AG04450 (cell line): ENCODE results near the gene MYCBP. TPM values are rescaled to one million over a fixed set of nuclear protein-coding genes. Genes with fewer than 3 reads are reported as not detected.

Experiments
- CTCF ChIA-PET: fragments of 300-600, 350-600 bp; formaldehyde crosslinking; extraction: SDS; loops from one replicate; lab custom pipeline; 2022; ENCODE audit warnings: antibody characterized with exemption, inconsistent platforms; lab: Charles Lee
- POLR2A ChIA-PET: fragments of 350-600 bp; formaldehyde crosslinking; extraction: SDS; loops from one replicate; lab custom pipeline; 2021; ENCODE audit warnings: antibody characterized with exemption, inconsistent platforms; lab: Yijun Ruan, JAX
- DNase-seq: peaks from one replicate; pipeline ENCODE4 v3.0.0-alpha.2; 2011; ENCODE audit warnings: low read depth, low spot score
- H3K27ac ChIP-seq: one replicate; pipeline ENCODE4 v1.5.1; 2012; ENCODE audit warnings: low read depth, low read length, control low read depth
- H3K27me3 ChIP-seq: one replicate; pipeline ENCODE4 v1.6.0; 2012; ENCODE audit warnings: low read length; ENCODE audit not compliant: control insufficient read depth, insufficient read depth
- H3K4me3 ChIP-seq: 2 replicates; pipeline ENCODE4 v1.5.1; 2011; ENCODE audit warnings: mild to moderate bottlenecking, low read depth, low read length, control low read depth
- H3K9me3 ChIP-seq: 2 replicates; pipeline ENCODE4 v1.5.1; 2012; ENCODE audit warnings: low read length; ENCODE audit not compliant: control insufficient read depth, insufficient read depth
- CTCF ChIP-seq: IDR thresholded peaks from 2 replicates; pipeline ENCODE4 v1.5.1; 2011; ENCODE audit warnings: low read depth, low read length, control low read depth, inconsistent platforms
- polyA plus RNA-seq: library from polyadenylated mRNA; depleted of rRNA; stranded (reverse); fragments of >200 nt; gene quantifications from 2 replicates; pipeline ENCODE4 v1.2.3, GENCODE V29; 2011

Gene MYCBP
- polyA plus RNA-seq, 1 experiment: 17.3 TPM

DNA sequence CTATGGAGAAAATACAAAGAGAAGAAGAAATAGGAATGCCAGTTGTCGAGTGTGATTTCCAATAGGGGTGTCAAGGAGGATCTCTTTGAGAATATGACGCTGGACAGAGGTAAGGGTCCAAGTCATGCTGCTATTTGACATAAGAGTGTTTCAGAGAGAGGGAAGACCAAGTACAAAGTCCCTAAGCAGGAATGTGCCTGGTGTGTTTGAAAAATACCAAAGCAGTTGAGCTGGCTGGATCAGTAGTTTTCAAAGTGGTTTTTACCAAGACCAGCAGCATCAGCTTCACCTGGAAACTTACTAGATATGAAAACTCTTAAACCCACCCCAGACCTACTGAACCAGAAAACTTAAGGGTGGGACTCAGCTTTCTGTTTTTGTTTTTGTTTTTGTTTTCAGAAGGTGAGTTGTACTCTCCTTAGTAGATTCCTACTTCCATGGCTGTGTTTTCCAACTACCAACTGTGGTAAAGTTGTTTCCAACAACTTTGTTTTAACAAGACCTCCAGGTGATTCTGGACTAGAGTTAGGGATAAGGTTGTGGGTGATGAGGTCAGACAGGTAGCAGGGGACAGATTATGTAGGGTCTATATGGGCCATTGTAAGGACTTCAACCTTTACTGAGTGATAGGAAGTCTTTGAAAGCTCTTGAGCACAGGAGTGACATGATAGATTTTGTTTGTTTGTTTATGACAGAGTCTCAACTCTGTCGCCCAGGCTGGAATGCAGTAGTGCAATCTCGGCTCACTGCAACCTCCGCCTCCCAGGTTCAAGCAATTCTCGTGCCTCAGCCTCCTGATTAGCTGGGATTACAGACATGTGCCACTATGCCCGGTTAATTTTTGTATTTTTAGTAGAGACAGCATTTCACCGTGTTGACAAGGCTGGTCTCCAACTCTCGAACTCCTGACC lies 15.5 kb upstream of the MYCBP start:
- DNase-seq: no peak
- CTCF ChIA-PET: no interaction called here
- POLR2A ChIA-PET: no interaction called here
- Histone ChIP-seq H3K4me3 (no peak overlapping the region), H3K27ac (no peak overlapping the region), H3K9me3 (no peaks in the 10 kb centered on the region), H3K27me3 (no peaks in the 10 kb centered on the region)
- no peak for TF ChIP-seq CTCF

DNA sequence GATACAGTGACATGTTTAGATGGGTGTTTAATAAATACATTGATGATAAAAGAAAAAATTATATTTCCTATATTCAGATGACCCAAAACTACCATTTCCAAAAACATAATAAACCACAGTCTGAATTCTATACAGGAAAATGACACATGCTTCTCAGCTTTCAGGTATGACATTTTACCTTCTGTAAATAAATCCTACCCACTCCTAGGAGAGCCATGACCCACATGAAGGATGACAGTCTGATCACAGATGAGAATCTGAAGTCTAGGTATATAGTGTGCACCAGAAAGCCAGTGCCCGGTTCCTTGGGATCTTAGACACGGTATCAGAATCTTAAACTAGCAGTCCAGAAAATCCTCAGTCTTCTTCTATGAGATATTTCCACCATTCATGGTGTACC lies 11.9 kb upstream of the MYCBP start:
- DNase-seq: no peak
- CTCF ChIA-PET: no interaction called here
- no peak for TF ChIP-seq CTCF
- Histone ChIP-seq H3K9me3 (no peaks in the 10 kb centered on the region), H3K4me3 (no peak overlapping the region), H3K27me3 (no peaks in the 10 kb centered on the region), H3K27ac (no peak overlapping the region)
- POLR2A ChIA-PET: no interaction called here

DNA sequence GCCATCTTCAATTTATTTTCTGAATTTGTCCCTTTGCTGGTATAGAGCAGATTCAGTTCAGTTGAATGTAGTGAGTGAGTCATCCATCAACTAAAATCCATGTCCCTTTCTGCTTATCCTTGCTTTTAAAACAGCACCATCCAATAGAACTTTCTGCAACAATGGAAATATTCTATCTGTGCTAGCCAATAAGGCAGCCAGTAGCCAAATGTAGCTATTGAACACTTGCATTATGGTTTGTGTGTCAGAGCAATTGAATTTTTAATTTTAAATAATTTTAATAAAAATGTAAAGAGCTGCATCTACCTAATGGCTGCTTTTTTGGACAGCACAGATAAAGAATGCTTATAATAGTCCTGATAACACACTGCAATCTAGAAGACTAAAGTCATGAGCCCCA lies 8.3 kb upstream of the MYCBP start, which contains the start of gene GJA9:
Gene GJA9 (minus strand): TSS at position 101 of the 400 bp plus-strand sequence. CDS start 5,489 bp downstream, outside the sequence.
- Histone ChIP-seq H3K4me3 (no peak within 1 kb of the TSS), H3K9me3 (no peaks in the 10 kb centered on the region), H3K27ac (no peak within 1 kb of the TSS), H3K27me3 (no peaks in the 10 kb centered on the region)
- no peak for DNase-seq
- no peak for TF ChIP-seq CTCF
- ChIA-PET POLR2A (no interaction called here), CTCF (interaction anchor here (0.5 to 1.6 kb wide), 2 partner anchors 68 to 211 kb away, joined by 3 to 10 read pairs; no protein-coding TSS in a partner anchor)

- no peak overlapping the region for H3K27ac ChIP-seq
- POLR2A ChIA-PET: no interaction called here
- peaks cover 4% of the 10 kb centered on the region; the same call in 1 of the 2 replicates for H3K9me3 ChIP-seq
- no peaks in the 10 kb centered on the region for H3K27me3 ChIP-seq
- CTCF ChIA-PET: interaction anchor here (0.9 kb wide), 1 partner anchor 216 kb away, joined by 4 read pairs; no protein-coding TSS in a partner anchor
- no peak overlapping the region for H3K4me3 ChIP-seq
- no peak for TF ChIP-seq CTCF
- no peak for DNase-seq
Measured at GRCh38 chr1:38875811-38876210, 2.7 kb upstream of the MYCBP start.

DNA sequence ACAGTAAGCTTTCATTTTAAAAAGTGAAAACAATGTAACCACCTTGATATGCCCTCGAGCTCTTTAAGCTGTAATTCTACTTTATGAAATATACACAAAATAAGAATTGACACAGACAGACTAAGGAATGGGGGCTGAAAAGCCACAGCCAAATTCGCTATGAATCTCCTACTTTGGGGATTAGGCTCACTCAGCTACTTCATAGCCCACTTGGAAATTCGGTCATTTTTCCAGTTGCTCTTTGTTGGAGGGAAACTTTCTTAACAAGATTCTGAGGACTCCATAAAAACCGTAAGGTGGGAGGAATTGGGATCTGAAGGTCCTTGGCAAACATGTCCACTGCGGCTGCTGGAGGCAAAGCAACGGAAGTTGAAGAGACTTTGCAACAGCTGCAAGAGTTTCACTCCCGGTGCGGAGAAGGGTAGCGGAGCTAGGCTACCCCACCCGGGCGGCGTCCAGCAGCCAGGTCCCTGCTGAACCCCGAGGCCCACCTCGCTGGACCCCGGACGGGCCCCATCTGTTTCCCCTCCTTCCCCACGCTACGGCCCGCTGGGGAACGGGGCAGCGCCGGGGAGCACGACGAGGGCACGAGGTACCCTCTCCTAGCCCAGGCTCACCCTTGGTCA lies 634 bp downstream of the MYCBP start:
- no peaks in the 10 kb centered on the region for H3K27me3 ChIP-seq
- DNase-seq: no peak
- peak overlapping the region; percentile 21 for H3K27ac ChIP-seq
- peaks cover 4% of the 10 kb centered on the region; the same call in 1 of the 2 replicates for H3K9me3 ChIP-seq
- no peak for TF ChIP-seq CTCF
- ChIA-PET CTCF (no interaction called here), POLR2A (interaction anchor here (0.5 to 1.0 kb wide), 2 partner anchors 154 to 166 kb away, joined by 3 read pairs; partner anchors contain the start of gene NDUFS5)
- H3K4me3 ChIP-seq: peak overlapping the region; percentile 88
